Measurements from ENCODE around the gene POFUT2. TPM values are rescaled to one million over a fixed set of nuclear protein-coding genes. Genes with fewer than 3 reads are reported as not detected.

Gene POFUT2
- total RNA-seq, 1 donor from 2014 or later, result 17.7 TPM

DNA sequence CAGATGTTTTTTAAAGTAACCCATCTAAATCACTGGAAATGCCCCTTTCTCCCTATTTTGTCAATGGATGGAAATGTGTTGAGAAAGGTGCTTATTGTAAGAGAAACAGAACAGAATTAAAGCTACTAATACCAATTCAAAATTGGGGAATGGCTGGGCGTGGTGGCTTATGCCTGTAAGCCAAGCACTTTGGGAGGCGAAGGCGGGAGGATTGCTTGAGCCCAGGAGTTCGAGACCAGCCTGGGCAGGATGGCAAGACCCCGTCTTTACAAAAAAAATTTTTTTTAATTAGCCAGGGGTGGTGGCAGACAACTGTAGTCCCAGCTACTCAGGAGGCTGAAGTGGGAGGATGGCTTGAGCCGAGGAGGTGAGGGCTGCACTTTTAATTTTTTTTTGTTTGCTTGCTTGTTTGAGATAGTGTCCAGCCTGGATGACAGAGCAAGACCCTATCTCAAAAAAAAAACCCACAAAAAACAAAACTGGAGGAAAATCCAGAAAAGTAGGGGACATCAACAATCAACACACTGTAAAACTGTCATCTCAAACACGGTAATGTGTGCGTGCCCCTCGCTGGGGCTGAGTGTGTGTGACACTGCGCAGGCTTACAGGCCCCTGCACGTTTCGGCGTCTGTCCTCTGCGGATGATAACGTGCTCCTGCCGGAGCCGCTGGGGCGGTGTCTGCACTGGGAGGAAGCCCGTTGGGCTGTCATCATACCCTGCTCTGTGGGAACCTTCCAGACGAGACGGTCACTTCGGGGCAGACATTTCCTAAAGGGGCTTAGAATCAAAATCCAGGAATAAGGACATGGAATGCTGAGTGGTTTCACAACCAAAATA, 11.6 kb upstream of the POFUT2 start:
- intact Hi-C loops (cut with micrococcal nuclease), result loop anchor here (10.0 kb wide), 1 partner anchor 354 kb away; the partner anchor contains the start of gene SLX9

DNA sequence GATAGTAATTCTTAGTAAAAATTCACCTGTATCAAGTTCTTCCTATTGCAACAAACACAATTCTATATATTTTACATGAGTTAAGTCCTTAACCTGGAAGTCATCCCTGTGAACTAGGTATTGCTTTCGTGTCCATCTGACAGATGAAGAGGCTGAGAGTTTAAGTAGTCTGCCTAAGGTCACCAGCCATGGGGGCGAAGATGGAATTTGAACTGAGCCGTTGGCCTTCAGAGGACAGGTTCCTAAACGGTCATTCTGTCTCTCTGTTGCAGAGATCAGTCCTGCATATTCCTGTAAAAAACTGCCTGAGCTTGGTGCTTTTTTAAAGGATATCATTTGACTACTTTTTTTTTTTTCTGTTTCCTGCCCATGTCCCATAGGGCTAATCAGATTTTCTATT, 10.2 kb upstream of the POFUT2 start:
- intact Hi-C loops (cut with micrococcal nuclease), result loop anchor here (10.0 kb wide), 1 partner anchor 353 kb away; the partner anchor contains the start of gene SLX9

DNA sequence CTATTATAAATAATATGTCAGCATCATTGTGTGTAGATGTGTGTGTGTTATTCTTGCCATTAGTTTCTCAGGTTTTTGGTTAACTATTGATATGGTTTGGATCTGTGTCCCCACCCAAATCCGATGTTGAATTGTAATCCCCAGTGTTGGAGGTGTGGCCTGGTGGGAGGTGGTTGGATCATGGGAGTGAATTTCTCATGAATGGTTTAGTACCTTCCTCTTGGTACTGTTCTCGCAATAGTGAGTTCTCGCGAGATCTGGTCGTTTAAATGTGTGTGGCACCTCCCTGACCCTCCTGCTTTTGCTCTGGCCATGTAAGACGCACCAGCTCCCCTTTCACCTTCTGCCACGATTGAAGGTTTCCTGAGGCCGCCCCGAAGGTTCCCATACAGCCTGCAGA, 9.6 kb upstream of the POFUT2 start:
- intact Hi-C loops (cut with micrococcal nuclease), result loop anchor here (10.0 kb wide), 1 partner anchor 353 kb away; the partner anchor contains the start of gene SLX9

DNA sequence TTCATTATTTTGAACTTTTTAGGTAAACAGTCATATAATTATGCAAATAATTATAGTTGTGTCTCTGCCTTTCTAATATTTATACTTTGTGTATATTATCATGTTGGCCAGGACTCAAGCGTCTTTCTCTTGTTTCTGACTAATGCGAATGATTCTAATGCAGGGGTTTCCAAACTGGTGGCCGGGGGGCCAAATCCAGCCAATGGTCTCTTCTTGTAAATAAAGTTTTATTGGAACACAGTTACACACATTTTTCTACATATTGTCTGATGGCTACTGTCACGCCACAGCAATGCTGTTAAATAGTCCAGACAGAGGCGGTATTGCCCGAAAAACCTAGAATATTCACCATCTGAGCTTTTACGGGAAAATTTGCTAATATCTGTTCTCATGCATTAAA, 8.9 kb upstream of the POFUT2 start:
- intact Hi-C loops (cut with micrococcal nuclease), result loop anchor here (10.0 kb wide), 1 partner anchor 352 kb away; the partner anchor contains the start of gene SLX9

DNA sequence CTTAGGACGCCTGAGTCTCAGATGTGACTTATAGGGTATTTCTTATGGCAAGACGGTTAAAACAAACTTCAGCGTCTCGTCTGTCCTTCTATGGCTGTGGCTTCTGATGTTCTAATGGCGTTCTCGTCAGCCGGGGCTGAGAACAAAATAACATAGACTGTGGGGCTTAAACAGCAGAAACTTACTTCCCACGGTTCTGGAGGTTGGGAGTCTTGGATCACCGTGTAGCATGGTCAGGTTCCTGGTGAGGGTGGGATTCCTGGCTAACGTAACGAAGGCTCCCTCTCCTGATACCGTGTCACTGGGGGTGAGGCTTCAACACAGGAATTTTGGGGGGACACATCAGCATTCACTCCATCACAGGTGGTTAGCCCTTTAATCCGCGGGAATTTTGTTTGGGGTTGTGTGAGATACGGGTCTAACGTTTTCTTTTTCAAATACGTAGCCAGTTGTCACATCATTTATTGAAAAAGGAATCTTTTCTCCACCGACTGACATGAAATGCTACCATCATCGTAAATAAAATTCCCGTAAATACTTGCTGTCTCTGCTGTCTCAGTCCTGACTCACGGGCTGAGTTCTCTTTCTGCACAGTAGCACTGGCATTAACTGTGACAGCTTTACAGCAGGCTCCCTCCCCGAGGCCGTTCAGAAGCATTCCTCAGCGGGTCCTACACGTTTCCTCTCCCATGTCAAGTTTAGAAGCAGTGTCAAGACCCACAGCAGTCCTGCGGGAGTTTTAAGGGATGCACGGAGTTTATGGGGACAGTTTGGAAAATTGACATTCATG, 8.1 kb upstream of the POFUT2 start:
- intact Hi-C loops (cut with micrococcal nuclease), result loop anchor here (10.0 kb wide), 1 partner anchor 351 kb away; the partner anchor contains the start of gene SLX9

DNA sequence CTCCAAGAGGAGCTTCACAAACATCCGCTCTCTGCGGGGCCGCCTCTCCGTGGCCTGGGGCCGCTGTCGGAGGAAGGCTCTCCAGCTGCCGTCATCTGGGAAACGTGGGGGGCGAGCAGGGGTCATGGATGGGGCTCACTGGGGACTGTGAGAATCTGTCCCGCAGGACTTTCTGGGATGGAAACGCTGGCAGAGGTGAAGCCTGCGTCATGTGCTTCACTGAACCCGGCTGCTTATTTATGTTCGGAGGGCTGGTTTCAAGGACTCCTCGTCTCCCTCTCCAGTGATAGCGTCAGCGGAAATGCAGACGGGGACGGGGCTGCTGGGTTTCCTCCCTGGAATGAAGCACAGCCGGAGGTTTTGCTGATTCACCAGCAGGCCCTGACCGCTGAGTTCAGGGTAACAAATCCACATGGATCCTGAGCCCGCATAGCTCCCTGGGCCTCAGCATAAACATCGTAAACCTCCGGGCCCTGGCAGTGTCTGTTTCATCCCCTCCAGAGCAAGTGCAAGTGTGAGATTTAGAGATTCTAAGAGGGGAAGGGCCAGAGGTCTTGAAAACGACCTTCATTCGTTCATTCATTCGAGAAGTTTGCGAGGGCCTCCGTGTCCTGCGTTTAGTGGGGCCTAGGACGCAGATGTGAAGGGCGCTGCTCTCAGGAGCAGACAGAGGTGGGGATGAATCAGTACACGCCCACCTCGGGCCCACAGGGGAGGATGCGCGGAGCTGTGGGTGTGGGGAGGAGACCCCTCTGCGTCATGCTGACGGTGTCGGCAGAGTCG, 7.0 kb upstream of the POFUT2 start:
- intact Hi-C loops (cut with micrococcal nuclease), result loop anchor here (10.0 kb wide), 1 partner anchor 350 kb away; the partner anchor contains the start of gene SLX9

DNA sequence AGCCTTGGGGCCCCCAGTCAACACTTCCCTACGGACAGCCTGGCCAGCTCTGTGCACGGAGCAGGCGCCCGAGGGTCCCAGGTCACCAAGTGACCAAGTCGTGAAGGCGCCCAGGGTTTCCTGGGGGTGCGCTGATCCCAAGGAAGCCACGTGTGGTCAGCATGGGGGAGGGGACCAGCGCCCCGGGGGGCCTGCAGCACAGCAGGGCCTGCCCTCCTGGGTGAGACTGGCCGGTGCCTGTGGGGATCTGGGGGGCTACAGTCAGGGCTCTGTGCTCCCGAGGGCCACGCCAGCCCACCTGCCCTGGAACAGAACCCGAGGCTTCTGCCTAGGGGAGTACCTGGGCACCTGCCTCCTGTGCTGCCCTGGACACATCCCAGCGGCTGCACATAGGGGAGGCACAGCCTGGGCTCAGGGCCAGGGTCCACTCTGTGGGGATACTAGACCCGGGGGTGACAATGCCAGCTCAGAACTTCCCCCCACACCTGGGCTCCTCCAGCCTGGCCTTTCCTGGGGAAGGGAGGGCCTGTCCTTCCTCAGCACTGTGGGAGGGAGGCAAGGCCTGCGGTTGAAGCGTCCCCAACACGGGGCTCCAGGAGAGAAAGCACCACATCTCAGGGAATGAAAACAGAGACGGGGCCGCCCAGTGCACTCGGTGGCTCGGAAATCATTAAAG, 6.2 kb upstream of the POFUT2 start:
- intact Hi-C loops (cut with micrococcal nuclease), result loop anchor here (10.0 kb wide), 1 partner anchor 349 kb away; the partner anchor contains the start of gene SLX9

DNA sequence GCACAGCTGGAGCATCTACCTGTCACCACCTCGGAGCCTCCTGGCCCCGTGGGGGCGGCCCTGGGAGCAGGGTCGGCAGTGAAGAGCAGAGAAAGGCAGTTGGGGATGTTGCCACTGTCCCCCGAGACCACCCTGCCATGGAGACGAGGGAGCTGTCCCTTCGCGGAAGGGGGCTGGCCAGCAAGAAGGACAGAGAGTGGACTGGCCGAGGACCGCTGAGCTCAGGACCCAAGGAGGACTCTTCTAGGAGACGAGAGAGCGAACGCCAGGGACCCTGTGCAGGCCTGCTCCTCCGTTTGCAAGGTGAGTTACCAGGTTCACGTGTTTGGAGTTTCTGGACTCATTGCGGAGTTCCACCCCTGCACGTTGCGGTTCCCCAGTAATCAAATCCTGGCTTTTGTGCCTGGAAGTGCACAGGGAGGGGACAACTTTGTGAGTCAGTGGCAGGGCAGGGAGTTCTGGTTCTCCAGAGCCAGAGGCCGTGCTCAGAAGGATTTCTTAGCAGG, 5.6 kb upstream of the POFUT2 start:
- intact Hi-C loops (cut with micrococcal nuclease), result loop anchor here (10.0 kb wide), 1 partner anchor 348 kb away; the partner anchor contains the start of gene SLX9

DNA sequence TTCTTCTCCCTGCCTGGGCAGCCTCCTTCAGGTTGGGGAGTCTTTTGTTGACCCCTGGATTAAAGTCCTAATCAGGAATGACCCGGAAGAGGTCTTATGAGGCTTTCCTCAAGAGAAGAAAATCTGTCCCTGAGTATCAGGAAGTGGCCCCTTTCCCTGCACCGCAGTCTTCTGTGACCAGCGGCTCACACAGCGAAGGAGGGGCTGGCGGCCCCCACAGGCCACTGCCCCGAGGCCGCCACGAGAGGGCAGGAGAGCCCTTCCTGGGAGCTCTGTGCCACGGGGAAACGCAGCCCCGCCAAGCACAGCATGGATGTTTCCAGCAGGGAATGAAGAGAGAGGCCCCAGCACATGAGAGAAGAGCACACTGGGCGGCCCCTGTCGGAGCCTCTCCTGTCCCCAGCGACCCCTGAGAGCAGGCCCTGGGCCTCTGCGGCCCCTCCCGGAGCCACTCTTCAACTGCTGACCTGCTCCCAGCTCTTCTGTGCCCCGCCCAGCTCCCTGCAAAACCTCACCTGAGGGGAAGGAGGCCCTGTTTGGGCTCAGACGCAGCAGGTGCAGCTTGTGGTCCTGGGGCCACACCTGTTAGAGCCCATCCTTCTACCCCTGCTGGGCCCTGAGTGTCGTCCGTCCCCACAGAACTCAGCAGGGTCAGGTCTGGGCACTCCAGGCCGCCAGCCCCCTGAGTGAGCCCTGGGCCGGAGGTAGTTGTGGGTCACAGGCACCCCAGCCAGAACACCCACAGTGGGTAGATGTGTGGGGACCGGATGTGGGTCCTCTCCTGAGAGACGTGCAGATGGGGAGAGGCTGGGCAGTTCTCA, 4.9 kb upstream of the POFUT2 start:
- intact Hi-C loops (cut with micrococcal nuclease), result loop anchor here (1.0 to 10.0 kb wide), 5 partner anchors 140 to 528 kb away; partner anchors contain the start of gene SLX9

DNA sequence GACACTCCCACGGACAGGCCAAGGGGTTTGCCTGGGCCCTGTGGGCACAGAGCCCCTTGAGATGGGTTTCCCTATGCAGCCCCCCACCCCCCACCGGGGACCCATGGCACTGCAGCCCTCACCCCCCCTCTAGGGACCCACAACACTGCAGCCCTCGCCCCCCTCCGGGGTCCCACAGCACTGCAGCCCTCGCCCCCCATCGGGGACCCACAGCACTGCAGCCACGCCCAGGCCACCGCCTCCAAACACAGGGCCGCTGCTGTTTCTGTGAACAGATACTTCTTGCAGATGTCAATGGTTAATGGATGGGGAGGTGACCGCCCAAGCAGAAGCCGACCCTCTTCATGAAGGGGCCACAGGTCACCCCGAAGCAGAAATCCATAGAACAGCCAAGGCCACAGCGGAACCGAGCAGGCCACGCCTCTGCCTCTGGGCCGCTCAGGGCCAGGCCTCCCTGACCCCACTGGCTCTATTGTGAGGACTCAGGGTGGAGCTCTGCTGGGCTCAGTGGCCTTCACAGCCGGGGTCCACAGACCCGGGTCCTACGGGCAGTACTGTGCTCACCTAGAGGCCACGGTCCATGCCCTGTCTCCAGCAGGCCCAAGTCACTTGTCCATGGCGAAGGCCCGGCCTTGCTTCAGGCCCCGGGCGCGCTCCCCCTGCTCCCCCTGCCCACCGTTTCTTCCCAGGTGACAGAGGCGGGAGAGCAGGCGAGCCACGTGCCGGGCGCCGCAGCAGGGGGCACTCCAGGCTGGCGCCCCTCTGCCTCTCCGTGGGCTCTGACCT, 4.1 kb upstream of the POFUT2 start:
- intact Hi-C loops (cut with micrococcal nuclease), result loop anchor here (1.0 to 10.0 kb wide), 5 partner anchors 140 to 528 kb away; partner anchors contain the start of gene SLX9

DNA sequence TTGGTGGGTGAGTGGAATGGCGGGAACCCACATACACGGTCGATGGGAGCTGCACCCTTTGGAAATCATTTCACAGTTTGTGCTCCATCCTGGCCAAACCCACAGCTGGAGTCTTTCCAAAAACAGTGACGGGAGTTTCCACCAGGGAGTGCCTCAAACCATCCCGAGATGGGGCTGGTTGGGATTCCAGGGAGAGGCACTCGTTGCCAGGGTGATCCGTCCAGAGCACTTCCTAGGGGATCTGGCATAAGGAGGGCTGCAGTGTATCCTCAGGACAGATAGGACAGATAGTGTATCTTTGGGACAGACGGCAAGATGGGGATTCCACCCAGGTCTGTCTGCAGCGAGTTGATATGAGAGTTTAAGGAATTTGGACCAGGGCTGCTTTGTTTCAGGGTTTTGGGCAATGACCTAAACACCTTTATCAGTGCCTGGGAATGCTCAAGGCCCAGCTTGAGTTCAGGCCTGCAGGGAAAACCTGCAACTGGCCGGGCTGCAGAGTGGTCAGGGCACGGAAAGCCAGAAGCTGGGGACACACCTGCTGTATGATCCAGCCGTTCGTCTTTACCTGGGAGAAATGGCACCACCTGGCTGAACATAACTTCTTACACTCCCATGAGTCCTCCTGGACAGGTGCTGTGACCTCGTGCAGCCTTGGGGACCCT, 3.4 kb upstream of the POFUT2 start:
- intact Hi-C loops (cut with micrococcal nuclease), result loop anchor here (10.0 kb wide), 1 partner anchor 346 kb away; the partner anchor contains the start of gene SLX9

DNA sequence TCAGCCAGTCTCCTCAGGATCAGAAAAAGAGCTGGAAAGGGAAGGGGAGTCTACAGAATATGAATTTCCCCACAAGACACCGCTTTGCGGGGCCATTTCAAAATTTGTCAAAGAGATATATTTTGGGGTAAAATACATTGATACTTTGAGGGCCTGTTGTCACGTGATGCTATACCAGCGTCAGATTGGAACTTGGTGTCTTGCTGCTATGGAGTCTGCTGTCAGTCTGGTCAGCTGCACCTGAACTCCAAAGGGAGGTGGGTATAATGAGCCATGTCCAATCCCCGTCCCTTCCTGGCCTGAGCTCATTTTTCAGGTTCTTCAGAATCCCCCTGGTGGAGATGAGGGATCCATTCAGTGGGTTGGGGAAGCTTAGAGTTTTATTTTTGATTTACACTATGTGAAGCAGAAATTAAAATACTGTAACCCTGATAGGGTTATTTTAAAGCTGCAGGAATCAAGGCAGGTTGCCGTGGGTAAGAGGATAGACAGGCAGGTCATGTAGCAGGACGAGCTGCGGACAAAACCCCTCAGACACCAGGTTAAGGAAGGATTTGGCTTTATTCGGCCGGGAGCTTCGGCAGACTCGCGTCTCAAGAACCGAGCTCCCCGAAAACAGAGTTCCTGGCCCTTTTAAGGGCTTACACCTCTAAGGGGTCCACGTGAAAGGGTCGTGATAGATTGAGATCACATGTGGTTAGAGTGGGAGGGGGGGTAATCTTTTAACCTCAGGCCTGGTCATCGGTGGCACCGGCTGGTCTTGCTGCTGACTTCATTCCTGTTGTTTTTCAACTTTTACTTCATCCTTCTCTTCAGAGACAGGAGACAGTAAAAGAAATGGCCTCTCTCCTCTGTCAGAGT, 2.2 kb upstream of the POFUT2 start:
- intact Hi-C loops (cut with micrococcal nuclease), result loop anchor here (2.0 to 10.0 kb wide), 5 partner anchors 135 to 473 kb away; partner anchors contain the start of genes SLC19A1, SLX9 and SUMO3

DNA sequence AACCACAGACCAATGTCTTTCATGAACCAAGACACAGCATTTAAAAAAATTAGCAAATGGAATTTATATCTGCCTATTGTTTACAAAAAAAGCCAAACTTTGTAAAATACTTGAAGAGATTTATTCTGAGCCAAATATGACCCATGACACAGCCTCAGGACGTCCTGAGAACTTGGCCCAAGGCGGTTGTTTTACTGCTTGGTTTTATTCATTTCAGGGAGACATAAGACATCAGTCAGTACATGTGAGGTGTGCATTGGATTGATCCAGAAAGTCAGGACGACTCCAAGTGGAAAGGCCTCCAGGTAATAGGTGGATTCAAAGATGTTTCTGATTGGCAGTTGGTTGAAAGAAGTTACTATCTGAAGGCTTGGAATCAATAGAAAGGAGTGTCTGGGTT, 1.4 kb upstream of the POFUT2 start:
- intact Hi-C loops (cut with micrococcal nuclease), result loop anchor here (2.0 to 5.0 kb wide), 4 partner anchors 134 to 472 kb away; partner anchors contain the start of genes SLC19A1 and SUMO3

DNA sequence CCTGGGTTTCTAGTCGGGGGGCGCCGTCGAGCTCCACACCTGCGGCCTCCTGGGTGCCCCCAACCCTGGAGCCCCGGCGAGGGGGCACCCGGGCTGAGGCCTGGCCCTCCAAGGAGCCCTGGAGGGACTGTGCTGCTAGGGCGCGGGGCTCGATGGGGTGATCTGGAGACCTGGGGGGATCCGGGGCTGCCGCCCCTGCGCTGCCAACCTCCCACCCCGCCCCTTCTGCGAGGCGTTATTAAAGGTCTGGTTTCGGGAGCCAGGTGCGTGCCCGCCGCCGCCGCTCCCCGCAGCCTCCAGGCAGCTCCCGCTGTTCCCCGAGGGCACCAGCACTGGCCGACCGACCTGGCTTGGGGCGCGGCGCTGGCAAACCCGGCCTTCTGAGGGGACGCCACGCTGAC, 746 bp upstream of the POFUT2 start:
- intact Hi-C loops (cut with micrococcal nuclease), result loop anchor here (2.0 to 5.0 kb wide), 4 partner anchors 134 to 471 kb away; partner anchors contain the start of genes SLC19A1 and SUMO3

DNA sequence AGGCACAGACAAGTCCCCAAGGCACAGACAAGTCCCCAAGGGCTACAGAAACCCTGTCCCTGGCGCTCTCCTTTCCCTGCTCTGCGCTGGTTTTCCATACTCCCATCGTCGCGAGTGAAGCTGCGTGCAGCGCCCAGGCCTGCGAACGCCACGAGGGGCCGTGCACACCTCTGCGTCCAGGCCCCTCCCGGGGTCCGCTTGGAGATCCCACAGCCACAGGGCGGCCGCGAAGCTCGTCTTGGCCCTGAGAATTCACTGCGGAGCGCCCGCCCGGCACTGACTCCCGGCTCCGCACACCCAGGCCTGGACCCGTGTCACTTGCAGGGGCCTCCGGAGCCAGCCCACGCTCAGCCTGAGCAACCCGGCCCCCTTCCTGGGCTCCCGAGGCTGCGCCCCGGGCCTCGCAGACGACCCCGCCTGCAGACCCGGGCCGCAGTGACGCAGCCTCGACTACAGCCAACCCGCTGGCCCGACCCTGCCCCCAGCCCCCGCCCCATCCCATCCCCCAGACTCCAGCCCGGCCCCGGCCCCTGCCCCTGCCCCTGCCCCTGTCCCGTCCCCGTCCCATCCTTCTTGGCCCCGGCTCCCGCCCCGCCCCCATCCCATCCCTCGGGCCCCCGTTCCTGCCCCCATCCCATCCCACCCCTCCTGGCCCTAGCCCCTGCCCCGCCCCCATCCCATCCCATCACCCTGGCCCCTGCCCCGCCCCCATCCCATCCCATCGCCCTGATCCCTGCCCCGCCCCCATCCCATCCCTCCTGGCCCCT, 841 bp downstream of the POFUT2 start:
- intact Hi-C loops (cut with micrococcal nuclease), result loop anchor here (5.0 kb wide), 3 partner anchors 210 to 470 kb away; partner anchors contain the start of genes SLC19A1 and SUMO3
